ENCODE results near the gene TTR.

DNA sequence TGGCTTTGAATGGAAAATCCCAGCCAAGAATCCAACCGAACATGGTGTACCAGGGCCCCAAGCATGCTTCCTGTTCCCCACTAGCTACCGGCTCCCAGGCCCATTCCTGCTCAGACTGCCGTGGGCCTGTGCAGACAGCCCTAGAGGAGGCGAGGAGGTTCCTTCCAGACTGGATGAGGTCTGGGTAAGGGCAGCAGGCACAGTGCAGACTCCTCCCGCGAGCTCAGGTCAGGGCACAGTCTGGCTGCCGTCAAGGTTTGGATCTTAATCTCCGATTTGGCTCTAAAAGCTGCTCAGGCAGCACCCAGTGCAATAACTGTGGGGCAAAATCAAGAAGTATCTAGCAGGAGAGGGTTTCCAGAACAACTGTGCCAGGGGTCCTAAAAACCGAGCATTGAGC, 19.3 kb upstream of the TTR start:
- TF ChIP-seq POLR2A (IDR thresholded peaks at IDR 0.05; ENCODE audit: low read length) (no peak), GATA1 (IDR thresholded peaks at IDR 0.05; ENCODE audit: low read depth, low read length) (no peak)

Data from erythroblast (primary cell).